GM23338 (cell line): ENCODE data around the gene FOXP1. TPM values are rescaled to one million over a fixed set of nuclear protein-coding genes. Genes with fewer than 3 reads are reported as not detected.

Source experiments
- ATAC-seq: fragments of 200-7000 bp; cut with Tn5 transposase; 3 replicates; pipeline ENCODE4 v1.9.1; 2020
- DNase-seq: peaks from one replicate; pipeline ENCODE4 v3.0.0-alpha.2; 2015; ENCODE audit warnings: low spot score
- H2AFZ ChIP-seq: fragments of 200-600 bp; sonication (generic); 2 replicates; pipeline ENCODE4 v1.8.0; 2016; ENCODE audit warnings: antibody characterized with exemption, mild to moderate bottlenecking, moderate library complexity
- H3F3A ChIP-seq: fragments of 200-600 bp; sonication (generic); replicated peaks from 2 replicates; pipeline ENCODE4 v1.8.0; 2017; ENCODE audit warnings: antibody characterized with exemption, mixed run types, low read depth
- H3K27ac ChIP-seq: fragments of 200-600 bp; sonication (generic); 2 replicates; pipeline ENCODE4 v1.6.1; 2016; ENCODE audit warnings: low read depth
- H3K27me3 ChIP-seq: fragments of 200-600 bp; sonication (generic); 2 replicates; pipeline ENCODE4 v1.8.0; 2016; ENCODE audit warnings: mild to moderate bottlenecking, mixed run types, moderate library complexity; ENCODE audit not compliant: insufficient read depth
- H3K36me3 ChIP-seq: fragments of 200-600 bp; sonication (generic); 2 replicates; pipeline ENCODE4 v1.8.0; 2016; ENCODE audit warnings: mild to moderate bottlenecking; ENCODE audit not compliant: insufficient read depth
- H3K4me1 ChIP-seq: fragments of 200-600 bp; sonication (generic); 2 replicates; pipeline ENCODE4 v1.8.0; 2016; ENCODE audit warnings: mild to moderate bottlenecking, moderate library complexity; ENCODE audit not compliant: insufficient read depth
- H3K4me2 ChIP-seq: fragments of 200-600 bp; sonication (generic); 2 replicates; pipeline ENCODE4 v1.7.1; 2017; ENCODE audit warnings: mixed run types
- H3K4me3 ChIP-seq: fragments of 200-600 bp; sonication (generic); 2 replicates; pipeline ENCODE4 v1.6.1; 2016; ENCODE audit warnings: mixed run types
- H3K79me2 ChIP-seq: fragments of 200-600 bp; sonication (generic); replicated peaks from 2 replicates; pipeline ENCODE4 v1.8.0; 2017; ENCODE audit warnings: mild to moderate bottlenecking; ENCODE audit not compliant: insufficient read depth
- H3K9me2 ChIP-seq: fragments of 200-600 bp; sonication (generic); 2 replicates; pipeline ENCODE4 v1.8.0; 2017; ENCODE audit not compliant: insufficient read depth
- H4K20me1 ChIP-seq: fragments of 200-600 bp; sonication (generic); replicated peaks from 2 replicates; pipeline ENCODE4 v1.8.0; 2017; ENCODE audit warnings: mild to moderate bottlenecking; ENCODE audit not compliant: insufficient read depth
- H3K27ac Mint-ChIP-seq: 2 replicates; pipeline ENCODE4 v1.8.0; 2020; ENCODE audit warnings: inconsistent platforms, mild to moderate bottlenecking, moderate library complexity, mixed read lengths
- H3K27me3 Mint-ChIP-seq: 3 replicates; pipeline ENCODE4 v1.8.0; 2022; ENCODE audit warnings: low read depth, mild to moderate bottlenecking, moderate library complexity, mixed read lengths, inconsistent platforms; ENCODE audit not compliant: insufficient read depth, poor library complexity
- H3K36me3 Mint-ChIP-seq: 3 replicates; pipeline ENCODE4 v1.8.0; 2021; ENCODE audit warnings: low read depth, mild to moderate bottlenecking, inconsistent platforms, moderate library complexity, mixed read lengths
- H3K4me1 Mint-ChIP-seq: 3 replicates; pipeline ENCODE4 v1.8.0; 2020; ENCODE audit warnings: mild to moderate bottlenecking, inconsistent platforms, mixed read lengths
- H3K4me3 Mint-ChIP-seq: 3 replicates; pipeline ENCODE4 v1.8.0; 2021; ENCODE audit warnings: moderate library complexity, mild to moderate bottlenecking, inconsistent platforms, mixed read lengths
- H3K9me3 Mint-ChIP-seq: 3 replicates; pipeline ENCODE4 v1.8.0; 2020; ENCODE audit warnings: moderate library complexity, mild to moderate bottlenecking, inconsistent platforms, mixed read lengths
- EZH2 ChIP-seq: fragments of 200-600 bp; sonication (generic); IDR thresholded peaks from one replicate; pipeline ENCODE4 v1.8.0; 2017; ENCODE audit warnings: antibody characterized with exemption, mild to moderate bottlenecking, low read depth; ENCODE audit not compliant: unreplicated experiment
- EZH2phosphoT487 ChIP-seq: fragments of 200-600 bp; sonication (generic); IDR thresholded peaks from one replicate; pipeline ENCODE4 v1.8.1; 2018; ENCODE audit warnings: antibody characterized with exemption; ENCODE audit not compliant: unreplicated experiment
- NANOG ChIP-seq: IDR thresholded peaks from 2 replicates; pipeline ENCODE4 v1.6.1; 2016; ENCODE audit warnings: antibody characterized with exemption, borderline replicate concordance
- STAT1 ChIP-seq: IDR thresholded peaks from one replicate; pipeline ENCODE4 v1.6.1; 2016; ENCODE audit warnings: antibody characterized with exemption; ENCODE audit not compliant: unreplicated experiment
- ZNF114 ChIP-seq: fragments of 250-450 bp; sonication (Bioruptor Pico); IDR thresholded peaks from 2 replicates; pipeline ENCODE4 v1.5.0; 2020; ENCODE audit warnings: mild to moderate bottlenecking, moderate library complexity
- ZNF331 ChIP-seq: fragments of 250-450 bp; sonication (Bioruptor Pico); IDR thresholded peaks from 2 replicates; pipeline ENCODE4 v1.5.0; 2020; ENCODE audit warnings: low read depth, mild to moderate bottlenecking, moderate library complexity
- polyA plus RNA-seq: library from polyadenylated mRNA; unstranded; fragments of >200 nt; fragmentation: Nextera tagmentation; extraction: Ambion mirVana; gene quantifications from 2 replicates; pipeline ENCODE4 v1.2.1, GENCODE V29; 2016
- total RNA-seq: library from RNA; depleted of rRNA; stranded (reverse); fragments of >200 nt; shearing (Covaris generic); gene quantifications from 2 replicates; pipeline ENCODE4 v1.2.3, GENCODE V29; 2014
- TF ChIP-seq, protein P1 (sequence below), 2 experiments: fragments of 200-600 bp in 1 of 2; sonication (generic) in 1 of 2; conservative IDR thresholded peaks; 2 replicates each; pipeline versions ENCODE4 v1.5.1 to v1.6.1; 2016 to 2017; ENCODE audit warnings: antibody characterized with exemption in 2 of 2, low read depth in 2 of 2, mild to moderate bottlenecking in 2 of 2, moderate library complexity in 1 of 2
- TF ChIP-seq, protein P2 (sequence below): IDR thresholded peaks from 2 replicates; pipeline ENCODE4 v1.6.1; 2016; ENCODE audit warnings: antibody characterized with exemption
- TF ChIP-seq, protein P3 (sequence below): IDR thresholded peaks from one replicate; pipeline ENCODE4 v1.6.1; 2018; ENCODE audit warnings: antibody characterized with exemption; ENCODE audit not compliant: unreplicated experiment
- TF ChIP-seq, protein P4 (sequence below): fragments of 250-450 bp; sonication (Bioruptor Pico); IDR thresholded peaks from 2 replicates; pipeline ENCODE4 v1.5.0; 2020; ENCODE audit warnings: mild to moderate bottlenecking, moderate library complexity

Gene FOXP1
- total and polyA plus RNA-seq, 2 experiments from 2014 or later, result 32.9 to 35.5 TPM

DNA sequence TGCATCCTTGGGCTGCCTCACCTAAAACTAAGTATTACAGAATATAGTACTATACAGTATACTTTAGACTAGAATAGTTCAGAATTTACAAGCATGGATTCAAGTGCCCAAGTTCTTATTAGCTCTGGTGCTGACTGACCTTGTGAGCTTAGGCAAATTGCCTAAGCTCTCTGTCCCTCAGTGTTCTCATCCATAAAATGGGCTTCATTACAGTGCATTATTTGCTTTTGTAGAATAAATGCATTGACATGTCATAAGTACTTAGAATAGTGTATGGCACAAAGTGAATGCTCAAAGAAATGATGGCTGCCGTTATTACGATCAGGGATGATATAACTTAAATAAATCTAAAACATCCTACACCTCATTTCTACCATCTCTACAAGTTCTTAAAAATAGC, 269.7 kb downstream of the FOXP1 start:
- Histone ChIP-seq H2AFZ (no peak overlapping the region), H3K4me3 (no peak overlapping the region), H4K20me1 (no peaks in the 10 kb centered on the region), H3K79me2 (no peaks in the 10 kb centered on the region), H3K27ac (no peak overlapping the region), H3K4me1 (peaks cover 10% of the 10 kb centered on the region; the same call in 1 of the 2 replicates), H3K9me2 (no peaks in the 10 kb centered on the region), H3F3A (no peaks in the 10 kb centered on the region), H3K36me3 (no peaks in the 10 kb centered on the region), H3K27me3 (no peaks in the 10 kb centered on the region), H3K4me2 (no peak overlapping the region)
- Mint-ChIP-seq H3K27me3 (peaks cover 5% of the 10 kb centered on the region), H3K4me1 (peaks cover 25% of the 10 kb centered on the region), H3K27ac (no peak overlapping the region), H3K4me3 (no peak overlapping the region), H3K9me3 (no peaks in the 10 kb centered on the region; the same call in 2 of the 3 replicates), H3K36me3 (no peaks in the 10 kb centered on the region)
- ATAC-seq (no peak), DNase-seq (no peak)
- TF ChIP-seq NANOG, result no peak
- TF ChIP-seq, protein P1, sequence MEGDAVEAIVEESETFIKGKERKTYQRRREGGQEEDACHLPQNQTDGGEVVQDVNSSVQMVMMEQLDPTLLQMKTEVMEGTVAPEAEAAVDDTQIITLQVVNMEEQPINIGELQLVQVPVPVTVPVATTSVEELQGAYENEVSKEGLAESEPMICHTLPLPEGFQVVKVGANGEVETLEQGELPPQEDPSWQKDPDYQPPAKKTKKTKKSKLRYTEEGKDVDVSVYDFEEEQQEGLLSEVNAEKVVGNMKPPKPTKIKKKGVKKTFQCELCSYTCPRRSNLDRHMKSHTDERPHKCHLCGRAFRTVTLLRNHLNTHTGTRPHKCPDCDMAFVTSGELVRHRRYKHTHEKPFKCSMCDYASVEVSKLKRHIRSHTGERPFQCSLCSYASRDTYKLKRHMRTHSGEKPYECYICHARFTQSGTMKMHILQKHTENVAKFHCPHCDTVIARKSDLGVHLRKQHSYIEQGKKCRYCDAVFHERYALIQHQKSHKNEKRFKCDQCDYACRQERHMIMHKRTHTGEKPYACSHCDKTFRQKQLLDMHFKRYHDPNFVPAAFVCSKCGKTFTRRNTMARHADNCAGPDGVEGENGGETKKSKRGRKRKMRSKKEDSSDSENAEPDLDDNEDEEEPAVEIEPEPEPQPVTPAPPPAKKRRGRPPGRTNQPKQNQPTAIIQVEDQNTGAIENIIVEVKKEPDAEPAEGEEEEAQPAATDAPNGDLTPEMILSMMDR (conservative IDR thresholded peaks at IDR 0.05; ENCODE audit: low read depth in 2 of 2), result no peak
- TF ChIP-seq EZH2phosphoT487, result no peak
- TF ChIP-seq EZH2, result no peak
- TF ChIP-seq, protein P2, sequence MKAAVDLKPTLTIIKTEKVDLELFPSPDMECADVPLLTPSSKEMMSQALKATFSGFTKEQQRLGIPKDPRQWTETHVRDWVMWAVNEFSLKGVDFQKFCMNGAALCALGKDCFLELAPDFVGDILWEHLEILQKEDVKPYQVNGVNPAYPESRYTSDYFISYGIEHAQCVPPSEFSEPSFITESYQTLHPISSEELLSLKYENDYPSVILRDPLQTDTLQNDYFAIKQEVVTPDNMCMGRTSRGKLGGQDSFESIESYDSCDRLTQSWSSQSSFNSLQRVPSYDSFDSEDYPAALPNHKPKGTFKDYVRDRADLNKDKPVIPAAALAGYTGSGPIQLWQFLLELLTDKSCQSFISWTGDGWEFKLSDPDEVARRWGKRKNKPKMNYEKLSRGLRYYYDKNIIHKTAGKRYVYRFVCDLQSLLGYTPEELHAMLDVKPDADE, result no peak
- TF ChIP-seq, protein P3, sequence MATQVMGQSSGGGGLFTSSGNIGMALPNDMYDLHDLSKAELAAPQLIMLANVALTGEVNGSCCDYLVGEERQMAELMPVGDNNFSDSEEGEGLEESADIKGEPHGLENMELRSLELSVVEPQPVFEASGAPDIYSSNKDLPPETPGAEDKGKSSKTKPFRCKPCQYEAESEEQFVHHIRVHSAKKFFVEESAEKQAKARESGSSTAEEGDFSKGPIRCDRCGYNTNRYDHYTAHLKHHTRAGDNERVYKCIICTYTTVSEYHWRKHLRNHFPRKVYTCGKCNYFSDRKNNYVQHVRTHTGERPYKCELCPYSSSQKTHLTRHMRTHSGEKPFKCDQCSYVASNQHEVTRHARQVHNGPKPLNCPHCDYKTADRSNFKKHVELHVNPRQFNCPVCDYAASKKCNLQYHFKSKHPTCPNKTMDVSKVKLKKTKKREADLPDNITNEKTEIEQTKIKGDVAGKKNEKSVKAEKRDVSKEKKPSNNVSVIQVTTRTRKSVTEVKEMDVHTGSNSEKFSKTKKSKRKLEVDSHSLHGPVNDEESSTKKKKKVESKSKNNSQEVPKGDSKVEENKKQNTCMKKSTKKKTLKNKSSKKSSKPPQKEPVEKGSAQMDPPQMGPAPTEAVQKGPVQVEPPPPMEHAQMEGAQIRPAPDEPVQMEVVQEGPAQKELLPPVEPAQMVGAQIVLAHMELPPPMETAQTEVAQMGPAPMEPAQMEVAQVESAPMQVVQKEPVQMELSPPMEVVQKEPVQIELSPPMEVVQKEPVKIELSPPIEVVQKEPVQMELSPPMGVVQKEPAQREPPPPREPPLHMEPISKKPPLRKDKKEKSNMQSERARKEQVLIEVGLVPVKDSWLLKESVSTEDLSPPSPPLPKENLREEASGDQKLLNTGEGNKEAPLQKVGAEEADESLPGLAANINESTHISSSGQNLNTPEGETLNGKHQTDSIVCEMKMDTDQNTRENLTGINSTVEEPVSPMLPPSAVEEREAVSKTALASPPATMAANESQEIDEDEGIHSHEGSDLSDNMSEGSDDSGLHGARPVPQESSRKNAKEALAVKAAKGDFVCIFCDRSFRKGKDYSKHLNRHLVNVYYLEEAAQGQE, result no peak
- TF ChIP-seq STAT1, result no peak
- no peak for TF ChIP-seq ZNF114 (CRISPR knock-in tag)
- TF ChIP-seq ZNF331 (CRISPR knock-in tag), result no peak
- TF ChIP-seq, protein P4, sequence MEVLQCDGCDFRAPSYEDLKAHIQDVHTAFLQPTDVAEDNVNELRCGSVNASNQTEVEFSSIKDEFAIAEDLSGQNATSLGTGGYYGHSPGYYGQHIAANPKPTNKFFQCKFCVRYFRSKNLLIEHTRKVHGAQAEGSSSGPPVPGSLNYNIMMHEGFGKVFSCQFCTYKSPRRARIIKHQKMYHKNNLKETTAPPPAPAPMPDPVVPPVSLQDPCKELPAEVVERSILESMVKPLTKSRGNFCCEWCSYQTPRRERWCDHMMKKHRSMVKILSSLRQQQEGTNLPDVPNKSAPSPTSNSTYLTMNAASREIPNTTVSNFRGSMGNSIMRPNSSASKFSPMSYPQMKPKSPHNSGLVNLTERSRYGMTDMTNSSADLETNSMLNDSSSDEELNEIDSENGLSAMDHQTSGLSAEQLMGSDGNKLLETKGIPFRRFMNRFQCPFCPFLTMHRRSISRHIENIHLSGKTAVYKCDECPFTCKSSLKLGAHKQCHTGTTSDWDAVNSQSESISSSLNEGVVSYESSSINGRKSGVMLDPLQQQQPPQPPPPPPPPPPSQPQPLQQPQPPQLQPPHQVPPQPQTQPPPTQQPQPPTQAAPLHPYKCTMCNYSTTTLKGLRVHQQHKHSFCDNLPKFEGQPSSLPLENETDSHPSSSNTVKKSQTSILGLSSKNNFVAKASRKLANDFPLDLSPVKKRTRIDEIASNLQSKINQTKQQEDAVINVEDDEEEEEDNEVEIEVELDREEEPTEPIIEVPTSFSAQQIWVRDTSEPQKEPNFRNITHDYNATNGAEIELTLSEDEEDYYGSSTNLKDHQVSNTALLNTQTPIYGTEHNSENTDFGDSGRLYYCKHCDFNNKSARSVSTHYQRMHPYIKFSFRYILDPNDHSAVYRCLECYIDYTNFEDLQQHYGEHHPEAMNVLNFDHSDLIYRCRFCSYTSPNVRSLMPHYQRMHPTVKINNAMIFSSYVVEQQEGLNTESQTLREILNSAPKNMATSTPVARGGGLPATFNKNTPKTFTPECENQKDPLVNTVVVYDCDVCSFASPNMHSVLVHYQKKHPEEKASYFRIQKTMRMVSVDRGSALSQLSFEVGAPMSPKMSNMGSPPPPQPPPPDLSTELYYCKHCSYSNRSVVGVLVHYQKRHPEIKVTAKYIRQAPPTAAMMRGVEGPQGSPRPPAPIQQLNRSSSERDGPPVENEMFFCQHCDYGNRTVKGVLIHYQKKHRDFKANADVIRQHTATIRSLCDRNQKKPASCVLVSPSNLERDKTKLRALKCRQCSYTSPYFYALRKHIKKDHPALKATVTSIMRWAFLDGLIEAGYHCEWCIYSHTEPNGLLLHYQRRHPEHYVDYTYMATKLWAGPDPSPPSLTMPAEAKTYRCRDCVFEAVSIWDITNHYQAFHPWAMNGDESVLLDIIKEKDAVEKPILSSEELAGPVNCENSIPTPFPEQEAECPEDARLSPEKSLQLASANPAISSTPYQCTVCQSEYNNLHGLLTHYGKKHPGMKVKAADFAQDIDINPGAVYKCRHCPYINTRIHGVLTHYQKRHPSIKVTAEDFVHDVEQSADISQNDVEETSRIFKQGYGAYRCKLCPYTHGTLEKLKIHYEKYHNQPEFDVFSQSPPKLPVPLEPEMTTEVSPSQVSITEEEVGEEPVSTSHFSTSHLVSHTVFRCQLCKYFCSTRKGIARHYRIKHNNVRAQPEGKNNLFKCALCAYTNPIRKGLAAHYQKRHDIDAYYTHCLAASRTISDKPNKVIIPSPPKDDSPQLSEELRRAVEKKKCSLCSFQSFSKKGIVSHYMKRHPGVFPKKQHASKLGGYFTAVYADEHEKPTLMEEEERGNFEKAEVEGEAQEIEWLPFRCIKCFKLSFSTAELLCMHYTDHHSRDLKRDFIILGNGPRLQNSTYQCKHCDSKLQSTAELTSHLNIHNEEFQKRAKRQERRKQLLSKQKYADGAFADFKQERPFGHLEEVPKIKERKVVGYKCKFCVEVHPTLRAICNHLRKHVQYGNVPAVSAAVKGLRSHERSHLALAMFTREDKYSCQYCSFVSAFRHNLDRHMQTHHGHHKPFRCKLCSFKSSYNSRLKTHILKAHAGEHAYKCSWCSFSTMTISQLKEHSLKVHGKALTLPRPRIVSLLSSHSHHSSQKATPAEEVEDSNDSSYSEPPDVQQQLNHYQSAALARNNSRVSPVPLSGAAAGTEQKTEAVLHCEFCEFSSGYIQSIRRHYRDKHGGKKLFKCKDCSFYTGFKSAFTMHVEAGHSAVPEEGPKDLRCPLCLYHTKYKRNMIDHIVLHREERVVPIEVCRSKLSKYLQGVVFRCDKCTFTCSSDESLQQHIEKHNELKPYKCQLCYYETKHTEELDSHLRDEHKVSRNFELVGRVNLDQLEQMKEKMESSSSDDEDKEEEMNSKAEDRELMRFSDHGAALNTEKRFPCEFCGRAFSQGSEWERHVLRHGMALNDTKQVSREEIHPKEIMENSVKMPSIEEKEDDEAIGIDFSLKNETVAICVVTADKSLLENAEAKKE, result no peak
